A549 (cell line): Measurements from ENCODE around the gene BNC2. TPM values are rescaled to one million over a fixed set of nuclear protein-coding genes. Genes with fewer than 3 reads are reported as not detected.

Experiments
- ATAC-seq, 2 experiments: fragments of 200-7000 bp in 1 of 2; fragments of >200 bp in 1 of 2; cut with Nextera tagmentation in 1 of 2; cut with Tn5 transposase in 1 of 2; 3 replicates each; pipeline versions ENCODE4 v1.8.0 to v1.9.1; 2018 to 2020; ENCODE audit warnings: mild to moderate bottlenecking in 1 of 2, moderate library complexity in 1 of 2
- CTCF ChIA-PET: fragments of 300-600 bp; sonication (Branson Sonifier 250); formaldehyde crosslinking; extraction: SDS; loops from one replicate; lab custom pipeline; 2021; ENCODE audit warnings: antibody characterized with exemption, inconsistent platforms; lab: Yijun Ruan, JAX
- POLR2A ChIA-PET: fragments of 350-600 bp; formaldehyde crosslinking; extraction: SDS; loops from one replicate; lab custom pipeline; 2021; ENCODE audit warnings: antibody characterized with exemption, inconsistent platforms; lab: Yijun Ruan, JAX
- DNase-seq, 2 experiments: peaks; one replicate each; pipeline versions ENCODE4 v3.0.0 to v3.0.0-alpha.2; 2011 to 2016; ENCODE audit warnings: low read depth in 1 of 2, low spot score in 1 of 2
- FAIRE-seq: peaks from 2 replicates; lab custom pipeline; 2011; peaks lifted over from hg19 to GRCh38; lab: Jason Lieb, UNC
- H3K27ac ChIP-seq, 2 experiments: fragments of >200 bp; sonication (Bioruptor Twin); formaldehyde crosslinking; 3 replicates each; pipeline ENCODE4 v1.5.1; 2016 to 2017
- H3K4me1 ChIP-seq: fragments of >200 bp; sonication (Bioruptor Twin); formaldehyde crosslinking; 3 replicates; pipeline ENCODE4 v1.6.1; 2016
- H3K4me2 ChIP-seq: fragments of >200 bp; sonication (Bioruptor Twin); formaldehyde crosslinking; 3 replicates; pipeline ENCODE4 v1.6.1; 2016
- H3K4me3 ChIP-seq: fragments of >200 bp; sonication (Bioruptor Twin); formaldehyde crosslinking; 3 replicates; pipeline ENCODE4 v1.5.1; 2016
- H3K9me3 ChIP-seq: fragments of >200 bp; sonication (Bioruptor Twin); formaldehyde crosslinking; 3 replicates; pipeline ENCODE4 v1.6.1; 2016
- BCL3 ChIP-seq: fragments of >200 bp; sonication (Bioruptor Twin); formaldehyde crosslinking; IDR thresholded peaks from 3 replicates; pipeline ENCODE4 v1.6.1; 2016
- CBX8 ChIP-seq: fragments of 200-600 bp; sonication (generic); IDR thresholded peaks from 2 replicates; pipeline ENCODE4 v1.6.1; 2016
- CEBPB ChIP-seq, 2 experiments: fragments of >200 bp in 1 of 2; sonication (Bioruptor Twin) in 1 of 2; formaldehyde crosslinking in 1 of 2; IDR thresholded peaks; 2 replicates each; pipeline ENCODE4 v1.6.1; 2012 to 2016
- CTCF ChIP-seq: fragments of >200 bp; sonication (Bioruptor Twin); formaldehyde crosslinking; IDR thresholded peaks from 3 replicates; pipeline ENCODE4 v1.5.1; 2016
- ESRRA ChIP-seq: fragments of 150-350 bp; IDR thresholded peaks from 2 replicates; pipeline ENCODE4 v1.6.1; 2014; ENCODE audit warnings: mild to moderate bottlenecking, low read length, borderline replicate concordance
- FOSL2 ChIP-seq, 2 experiments: fragments of 450-650 bp in 1 of 2; fragments of >200 bp in 1 of 2; sonication (Bioruptor Twin) in 1 of 2; formaldehyde crosslinking; IDR thresholded peaks; 2 replicates each; pipeline versions ENCODE4 v1.5.0 to v1.6.1; 2016 to 2020; ENCODE audit warnings: mild to moderate bottlenecking in 1 of 2, moderate library complexity in 1 of 2
- HMGXB4 ChIP-seq: fragments of 250-450 bp; sonication (Bioruptor Pico); IDR thresholded peaks from 2 replicates; pipeline ENCODE4 v1.5.0; 2021; ENCODE audit warnings: mild to moderate bottlenecking, moderate library complexity, borderline replicate concordance
- JUN ChIP-seq, 2 experiments: fragments of >200 bp; sonication (Bioruptor Twin); formaldehyde crosslinking; IDR thresholded peaks; 2 replicates in 1 of 2; 3 replicates in 1 of 2; pipeline ENCODE4 v1.6.1; 2016 to 2017
- MAX ChIP-seq: IDR thresholded peaks from 2 replicates; pipeline ENCODE4 v1.6.1; 2012
- PBX3 ChIP-seq: IDR thresholded peaks from 2 replicates; pipeline ENCODE4 v1.6.1; 2012
- POLR2A ChIP-seq: IDR thresholded peaks from 2 replicates; pipeline ENCODE4 v1.6.1; 2012; ENCODE audit warnings: mild to moderate bottlenecking, low read length
- POLR2AphosphoS2 ChIP-seq: conservative IDR thresholded peaks from 2 replicates; pipeline ENCODE4 v1.6.1; 2012; ENCODE audit warnings: low read length, improper control_type of control experiment, inconsistent platforms
- RNF2 ChIP-seq: fragments of 200-600 bp; sonication (generic); IDR thresholded peaks from 2 replicates; pipeline ENCODE4 v1.6.1; 2016; ENCODE audit warnings: low read depth, mild to moderate bottlenecking, antibody characterized with exemption, moderate library complexity, borderline replicate concordance
- TFCP2L1 ChIP-seq: fragments of 250-450 bp; sonication (Bioruptor Pico); IDR thresholded peaks from 2 replicates; pipeline ENCODE4 v1.5.0; 2021; ENCODE audit warnings: mild to moderate bottlenecking
- ZC3H11A ChIP-seq: fragments of 450-650 bp; IDR thresholded peaks from 2 replicates; pipeline ENCODE4 v1.6.1; 2014; ENCODE audit warnings: antibody characterized with exemption, mild to moderate bottlenecking
- ZFP36 ChIP-seq: fragments of 450-650 bp; IDR thresholded peaks from 2 replicates; pipeline ENCODE4 v1.6.1; 2014; ENCODE audit warnings: borderline replicate concordance; ENCODE audit not compliant: partially characterized antibody
- ZSCAN20 ChIP-seq: fragments of 250-450 bp; sonication (Bioruptor Pico); IDR thresholded peaks from 2 replicates; pipeline ENCODE4 v1.8.0; 2022; ENCODE audit warnings: mild to moderate bottlenecking, moderate library complexity
- WGBS: methylation state at CpG from one replicate; pipeline ENCODE4 v1.1.6; 2017; ENCODE audit errors: missing lambda C conversion rate; 5-methylcytosine and 5-hydroxymethylcytosine counted together
- polyA plus RNA-seq, 4 experiments: library from polyadenylated mRNA; depleted of rRNA in 3 of 4; stranded (reverse); fragments of >200 nt; fragmentation: RNase III in 1 of 4; extraction: RNeasy Plus Mini Kit Qiagen cat#74134 plus additional on column Dnase treatment in 1 of 4; gene quantifications; 2 replicates in 3 of 4; 3 replicates in 1 of 4; pipeline ENCODE4 v1.2.3, GENCODE V29; 2011 to 2017

BNC2 gene
- polyA plus RNA-seq, 2 of the 4 experiments (the other 2 are of a cell fraction) = 6.2 to 7.5 TPM

GRCh38 chr9:16661816-16662215, 208.7 kb downstream of the BNC2 start (continued):
- TF ChIP-seq BCL3 = no peak
- TF ChIP-seq POLR2AphosphoS2 = no peak
- TF ChIP-seq PBX3 = no peak
- TF ChIP-seq FOSL2 (IDR thresholded peaks at IDR 0.05) = no peak
- TF ChIP-seq FOSL2 (CRISPR knock-in tag; IDR thresholded peaks at IDR 0.05) = no peak

- H3K9me3 ChIP-seq = no peaks in the 10 kb centered on the region
- WGBS = 87% methylated on average over 11 of the region's 11 CpGs
- peaks cover 6% of the 10 kb centered on the region; the same call in 2 of the 3 replicates for H3K4me1 ChIP-seq
- ChIA-PET POLR2A (no interaction called here), CTCF (no interaction called here)
- no peak overlapping the region for H3K4me3 ChIP-seq
- FAIRE-seq (no peak), DNase-seq (no peak), ATAC-seq (no peak)
- H3K4me2 ChIP-seq = no peak overlapping the region
- TF ChIP-seq POLR2A (no peak), RNF2 (no peak), CTCF (no peak), BCL3 (no peak), HMGXB4 (CRISPR knock-in tag) (no peak), ZSCAN20 (CRISPR knock-in tag) (no peak), TFCP2L1 (CRISPR knock-in tag) (no peak), ZC3H11A (no peak), MAX (no peak), JUN (IDR thresholded peaks at IDR 0.05) (no peak), CEBPB (IDR thresholded peaks at IDR 0.05) (no peak), ESRRA (no peak), CBX8 (no peak), ZFP36 (no peak)
- no peak overlapping the region for H3K27ac ChIP-seq
These were observed 211.4 kb downstream of the BNC2 start for GRCh38 chr9:16659096-16659495.
